ENCODE data around the gene NBL1.
A peak's percentile ranks its signal among the peaks of the same experiment; 100 is the strongest.

The NBL1 gene

DNA sequence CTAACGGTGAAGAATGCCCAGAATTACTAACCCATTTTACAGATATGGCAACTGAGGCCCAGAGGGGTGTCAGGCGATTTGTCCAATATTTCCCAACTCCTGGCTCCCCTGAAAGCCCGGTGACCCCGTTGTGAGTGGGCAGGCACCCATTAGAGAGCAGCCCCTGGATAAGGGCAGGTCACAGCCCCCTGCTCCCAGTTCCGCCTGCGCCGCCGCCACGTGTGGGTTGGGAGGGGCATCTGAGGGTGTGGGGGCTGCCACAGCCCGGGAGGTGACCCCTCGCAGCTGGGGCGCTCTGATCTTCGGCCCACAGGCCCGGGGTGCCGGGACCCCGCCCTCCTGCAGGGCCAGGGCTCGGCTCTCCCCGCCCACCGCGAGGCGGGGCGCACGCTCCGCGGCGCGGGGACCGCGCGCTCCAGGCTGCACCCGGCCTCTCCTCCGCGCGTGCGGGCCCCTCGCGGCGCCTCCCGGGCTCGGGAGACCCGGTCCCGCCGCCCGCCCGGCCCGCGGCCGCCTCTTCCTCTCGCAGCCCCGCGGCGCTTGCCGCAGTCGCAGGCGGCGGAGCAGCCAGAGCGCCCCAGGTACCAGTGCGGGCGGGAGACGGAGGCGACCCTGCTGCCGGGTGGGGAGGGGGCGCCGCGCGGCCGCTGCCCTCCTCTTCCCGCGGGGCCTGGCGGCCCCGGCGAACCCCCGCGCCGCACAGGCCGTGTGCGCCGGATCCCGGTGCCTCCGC lies 20.5 kb downstream of the NBL1 start, which contains the start of gene HTR6:
Gene HTR6 (plus strand): TSS at position 423 of the 733 bp plus-strand sequence. CDS start 879 bp downstream, outside the sequence.
- H3K27ac ChIP-seq, result no peak within 1 kb of the TSS
- DNase-seq (ENCODE audit: low read depth, low spot score), result no peak

DNA sequence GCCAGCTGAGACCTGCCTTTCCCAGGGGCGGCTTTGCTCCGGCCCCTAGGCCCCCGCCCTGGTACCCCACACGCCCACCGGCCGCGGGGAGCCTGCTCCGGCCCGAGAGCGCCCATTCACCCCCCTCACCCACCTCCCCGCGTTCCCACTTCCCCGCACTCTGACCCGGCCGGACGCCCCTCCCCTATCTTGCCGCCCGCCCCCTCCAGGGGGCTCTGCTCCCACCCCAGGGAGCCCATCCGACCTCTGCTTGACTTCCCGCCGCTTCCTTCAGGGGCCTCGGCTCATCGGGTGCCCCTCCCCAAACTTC lies 21.0 kb downstream of the NBL1 start:
- no peak for DNase-seq (ENCODE audit: low read depth, low spot score)
- no peak overlapping the region for H3K27ac ChIP-seq

DNA sequence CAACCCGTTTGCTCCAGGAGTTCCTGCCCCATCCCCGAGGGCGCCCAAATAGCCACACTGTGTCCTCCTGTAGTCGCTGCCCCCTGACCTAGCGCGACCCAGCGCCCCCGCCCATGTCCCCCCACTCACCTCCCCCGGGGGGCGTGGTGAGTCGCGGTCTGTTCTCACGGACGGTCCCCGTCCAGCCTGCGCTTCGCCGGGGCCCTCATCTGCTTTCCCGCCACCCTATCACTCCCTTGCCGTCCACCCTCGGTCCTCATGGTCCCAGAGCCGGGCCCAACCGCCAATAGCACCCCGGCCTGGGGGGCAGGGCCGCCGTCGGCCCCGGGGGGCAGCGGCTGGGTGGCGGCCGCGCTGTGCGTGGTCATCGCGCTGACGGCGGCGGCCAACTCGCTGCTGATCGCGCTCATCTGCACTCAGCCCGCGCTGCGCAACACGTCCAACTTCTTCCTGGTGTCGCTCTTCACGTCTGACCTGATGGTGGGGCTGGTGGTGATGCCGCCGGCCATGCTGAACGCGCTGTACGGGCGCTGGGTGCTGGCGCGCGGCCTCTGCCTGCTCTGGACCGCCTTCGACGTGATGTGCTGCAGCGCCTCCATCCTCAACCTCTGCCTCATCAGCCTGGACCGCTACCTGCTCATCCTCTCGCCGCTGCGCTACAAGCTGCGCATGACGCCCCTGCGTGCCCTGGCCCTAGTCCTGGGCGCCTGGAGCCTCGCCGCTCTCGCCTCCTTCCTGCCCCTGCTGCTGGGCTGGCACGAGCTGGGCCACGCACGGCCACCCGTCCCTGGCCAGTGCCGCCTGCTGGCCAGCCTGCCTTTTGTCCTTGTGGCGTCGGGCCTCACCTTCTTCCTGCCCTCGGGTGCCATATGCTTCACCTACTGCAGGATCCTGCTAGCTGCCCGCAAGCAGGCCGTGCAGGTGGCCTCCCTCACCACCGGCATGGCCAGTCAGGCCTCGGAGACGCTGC lies 21.7 kb downstream of the NBL1 start:
- DNase-seq (ENCODE audit: low read depth, low spot score), result no peak
- no peak overlapping the region for H3K27ac ChIP-seq

DNA sequence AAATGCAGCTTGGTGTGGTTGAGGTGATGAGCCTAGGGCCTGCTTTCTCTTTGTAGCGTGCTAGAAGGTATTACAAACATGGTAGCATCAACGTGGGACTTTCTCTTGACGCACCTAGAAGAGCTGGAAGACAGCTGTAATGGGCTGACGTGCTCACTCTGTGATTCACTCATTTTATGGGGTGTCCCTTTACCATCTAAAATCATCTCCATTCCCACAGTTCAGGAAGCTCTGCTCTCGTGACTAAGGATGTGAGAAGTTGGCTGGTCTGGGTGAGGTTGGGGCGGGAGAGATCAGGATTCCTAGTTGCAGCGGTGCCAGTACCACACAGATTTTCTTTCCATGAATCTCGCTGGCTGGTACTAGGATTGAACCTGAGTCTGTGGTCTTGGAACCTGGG lies 24.8 kb downstream of the NBL1 start:
- no peak overlapping the region for H3K27ac ChIP-seq
- no peak for DNase-seq (ENCODE audit: low read depth, low spot score)

DNA sequence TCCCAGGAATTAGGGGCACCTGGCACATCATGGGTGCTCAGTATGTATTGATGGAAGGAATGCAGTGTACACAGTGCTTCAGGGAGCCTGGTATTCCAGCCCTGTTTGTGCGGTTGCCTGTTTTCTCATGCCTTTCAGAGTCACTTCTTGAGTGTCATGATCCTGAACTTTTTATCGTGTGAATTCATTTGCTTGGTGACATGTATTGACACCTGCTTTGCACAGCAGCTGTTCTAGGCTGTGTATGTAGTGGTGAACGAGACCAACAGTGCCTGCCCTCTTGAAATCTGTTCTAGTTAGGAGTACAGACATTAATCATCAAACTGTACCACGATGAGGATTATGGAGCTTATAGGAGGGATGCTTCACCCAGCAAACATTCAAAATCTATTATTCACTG lies 26.7 kb downstream of the NBL1 start:
- H3K27ac ChIP-seq, result no peak overlapping the region
- no peak for DNase-seq (ENCODE audit: low read depth, low spot score)

DNA sequence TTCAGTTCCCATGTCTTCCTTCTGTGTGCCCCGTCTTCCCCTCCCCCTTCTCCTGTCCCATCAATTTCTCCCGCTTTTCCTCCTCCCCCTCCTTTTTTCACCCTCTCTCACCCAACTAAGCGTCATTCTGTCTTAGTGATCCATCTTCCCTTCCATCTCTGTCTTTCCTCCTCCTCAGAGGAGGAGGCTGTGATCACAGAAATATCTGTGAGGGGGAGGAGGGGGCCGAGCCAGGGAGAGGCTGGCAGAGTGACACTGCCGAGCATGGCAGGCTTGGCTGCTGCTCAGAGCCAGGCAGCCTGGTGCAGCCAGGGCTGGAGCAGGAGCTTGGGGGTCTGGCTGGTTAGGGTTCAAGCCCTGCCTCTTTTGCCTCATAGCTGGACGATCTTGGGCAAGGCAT lies 28.1 kb downstream of the NBL1 start:
- no peak overlapping the region for H3K27ac ChIP-seq
- no peak for DNase-seq (ENCODE audit: low read depth, low spot score)

DNA sequence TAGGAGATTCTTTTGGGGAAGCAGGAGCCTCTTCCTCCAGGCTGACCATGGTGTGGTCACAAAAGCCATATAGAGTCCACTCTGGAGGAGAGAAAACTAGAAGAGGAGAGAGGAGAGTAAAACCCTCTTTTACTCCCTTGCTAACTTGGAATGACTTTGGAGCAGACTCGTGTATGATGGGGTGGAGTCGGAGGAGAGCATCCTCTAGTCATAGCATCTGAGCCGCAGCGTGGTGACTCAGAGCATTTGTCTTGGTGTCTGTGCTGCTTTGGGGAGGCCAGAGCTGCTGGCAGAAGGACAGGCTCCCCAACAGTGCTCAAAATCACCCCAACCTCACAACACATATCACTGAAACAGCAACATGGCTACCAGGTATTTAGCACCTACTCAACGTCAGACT lies 31.7 kb downstream of the NBL1 start:
- H3K27ac ChIP-seq, result no peak overlapping the region
- no peak for DNase-seq (ENCODE audit: low read depth, low spot score)

DNA sequence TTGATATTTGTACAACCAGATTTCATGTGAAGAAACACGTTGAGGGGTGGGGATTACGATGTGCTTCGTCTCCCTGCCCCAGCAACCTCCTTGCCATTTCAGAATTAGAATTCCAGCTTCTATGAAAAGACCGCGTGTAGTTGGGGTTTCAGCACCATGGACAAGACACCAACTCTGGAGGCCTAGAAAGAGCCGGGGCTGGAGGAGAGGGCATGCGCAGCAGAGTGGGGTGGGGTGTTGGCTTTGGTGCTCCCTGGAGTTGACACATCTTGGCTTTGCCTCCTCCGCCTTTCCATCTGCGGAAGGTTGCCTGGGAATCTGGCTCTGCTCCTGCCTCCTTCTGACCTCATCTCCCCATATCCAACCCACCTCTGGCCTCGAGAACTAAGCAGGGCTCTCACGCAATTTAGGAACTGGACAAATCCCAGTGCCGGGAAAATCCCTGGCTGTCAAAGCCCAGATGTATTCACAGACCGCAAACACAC lies 32.4 kb downstream of the NBL1 start:
- DNase-seq (ENCODE audit: low read depth, low spot score), result no peak
- H3K27ac ChIP-seq, result no peak overlapping the region

DNA sequence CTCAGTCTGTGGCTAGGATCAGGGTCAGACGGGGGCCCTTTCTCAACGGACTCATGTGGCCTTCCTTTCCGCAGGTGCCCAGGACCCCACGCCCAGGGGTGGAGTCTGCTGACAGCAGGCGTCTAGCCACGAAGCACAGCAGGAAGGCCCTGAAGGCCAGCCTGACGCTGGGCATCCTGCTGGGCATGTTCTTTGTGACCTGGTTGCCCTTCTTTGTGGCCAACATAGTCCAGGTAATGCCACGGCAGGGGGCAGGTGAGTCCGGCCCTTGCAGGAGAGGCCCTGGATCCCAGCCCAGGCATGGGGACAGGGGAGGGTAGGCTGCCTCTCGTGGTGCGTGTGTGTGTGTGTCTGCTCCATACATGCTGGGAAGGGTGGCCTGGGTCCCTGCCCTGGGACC lies 34.4 kb downstream of the NBL1 start:
- DNase-seq (ENCODE audit: low read depth, low spot score), result no peak
- no peak overlapping the region for H3K27ac ChIP-seq

DNA sequence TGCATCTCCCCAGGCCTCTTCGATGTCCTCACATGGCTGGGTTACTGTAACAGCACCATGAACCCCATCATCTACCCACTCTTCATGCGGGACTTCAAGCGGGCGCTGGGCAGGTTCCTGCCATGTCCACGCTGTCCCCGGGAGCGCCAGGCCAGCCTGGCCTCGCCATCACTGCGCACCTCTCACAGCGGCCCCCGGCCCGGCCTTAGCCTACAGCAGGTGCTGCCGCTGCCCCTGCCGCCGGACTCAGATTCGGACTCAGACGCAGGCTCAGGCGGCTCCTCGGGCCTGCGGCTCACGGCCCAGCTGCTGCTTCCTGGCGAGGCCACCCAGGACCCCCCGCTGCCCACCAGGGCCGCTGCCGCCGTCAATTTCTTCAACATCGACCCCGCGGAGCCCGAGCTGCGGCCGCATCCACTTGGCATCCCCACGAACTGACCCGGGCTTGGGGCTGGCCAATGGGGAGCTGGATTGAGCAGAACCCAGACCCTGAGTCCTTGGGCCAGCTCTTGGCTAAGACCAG lies 34.9 kb downstream of the NBL1 start:
- H3K27ac ChIP-seq, result no peak overlapping the region
- DNase-seq (ENCODE audit: low read depth, low spot score), result no peak

DNA sequence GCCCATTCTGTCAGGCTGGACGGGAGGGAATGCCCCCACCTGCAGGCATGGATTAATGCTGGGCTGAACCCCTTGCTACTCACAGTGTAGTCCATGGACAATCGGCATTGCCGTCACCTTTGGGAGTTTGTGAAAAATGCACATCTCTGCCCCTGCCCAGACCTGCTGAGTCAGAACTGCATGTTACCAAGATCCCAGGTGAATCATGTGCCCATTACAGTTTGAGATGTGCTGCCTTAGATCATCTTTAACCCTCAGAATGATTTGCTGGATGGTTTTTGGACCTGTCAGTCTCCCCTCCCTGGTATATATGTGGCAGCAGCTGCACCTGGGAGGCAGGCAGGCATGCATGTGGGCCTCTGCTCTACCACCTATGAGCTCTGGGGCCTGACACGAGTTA lies 35.6 kb downstream of the NBL1 start:
- H3K27ac ChIP-seq, result no peak overlapping the region
- no peak for DNase-seq (ENCODE audit: low read depth, low spot score)

DNA sequence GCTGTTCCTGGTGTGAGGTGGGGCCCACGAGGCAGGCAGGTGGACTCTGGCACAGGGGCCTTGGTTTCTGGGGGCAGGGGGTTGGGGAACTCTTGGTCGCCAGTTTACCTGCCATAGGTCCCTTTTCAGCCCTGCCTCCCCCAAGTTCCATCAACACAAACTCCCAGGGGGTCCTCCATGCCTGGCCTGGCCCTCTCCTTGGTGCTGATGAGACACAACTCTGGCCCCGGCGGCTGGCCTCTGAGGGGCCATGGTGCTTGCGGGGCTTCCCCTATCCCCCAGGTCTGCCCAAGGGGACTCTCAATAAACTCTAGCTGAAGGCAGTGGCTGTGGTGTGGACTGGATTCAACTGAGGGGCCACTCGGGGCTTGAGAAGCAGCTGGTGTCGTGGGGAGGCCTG lies 36.5 kb downstream of the NBL1 start:
- H3K27ac ChIP-seq, result no peak overlapping the region
- no peak for DNase-seq (ENCODE audit: low read depth, low spot score)

DNA sequence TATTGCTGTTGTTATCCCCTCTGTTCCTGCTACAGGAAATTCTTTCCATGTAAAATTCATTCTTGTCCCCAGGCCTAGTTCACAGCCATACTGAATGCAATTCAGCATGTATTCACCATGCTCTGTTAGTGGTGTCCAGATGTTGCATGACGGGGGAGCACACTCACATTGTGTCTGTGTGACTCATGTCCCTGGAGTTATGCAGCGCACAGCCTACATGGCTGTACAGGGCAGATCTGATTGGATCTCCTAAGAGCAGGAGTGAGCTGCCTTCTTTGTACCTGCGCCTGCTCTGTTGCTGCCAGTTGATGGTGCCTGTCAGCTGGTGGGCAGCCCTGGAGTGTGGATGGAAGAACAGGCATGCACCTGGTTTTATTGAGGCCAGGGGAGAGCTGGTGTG lies 38.1 kb downstream of the NBL1 start:
- peak; percentile 49 for DNase-seq (ENCODE audit: low read depth, low spot score)
- no peak overlapping the region for H3K27ac ChIP-seq

DNA sequence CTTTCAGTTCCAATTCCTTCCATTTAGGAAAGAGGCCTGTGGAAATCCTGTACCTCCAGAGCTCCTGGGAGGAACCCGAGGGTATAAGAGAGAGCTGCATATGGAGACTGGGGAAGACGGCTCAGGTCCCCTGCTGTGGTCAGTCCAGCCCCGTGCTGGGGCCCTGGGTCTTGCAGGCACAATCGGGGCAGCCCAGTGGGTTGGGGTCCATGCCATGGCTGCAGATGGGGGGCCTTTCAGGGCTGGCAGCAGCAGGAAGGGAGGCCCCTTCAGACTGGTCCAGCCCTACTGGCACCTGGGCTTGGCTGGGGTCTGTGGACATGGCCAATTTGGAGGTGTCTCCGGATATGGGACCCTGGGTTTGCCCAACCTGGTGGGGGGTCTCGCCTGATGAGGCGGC lies 38.8 kb downstream of the NBL1 start:
- no peak overlapping the region for H3K27ac ChIP-seq
- no peak for DNase-seq (ENCODE audit: low read depth, low spot score)

DNA sequence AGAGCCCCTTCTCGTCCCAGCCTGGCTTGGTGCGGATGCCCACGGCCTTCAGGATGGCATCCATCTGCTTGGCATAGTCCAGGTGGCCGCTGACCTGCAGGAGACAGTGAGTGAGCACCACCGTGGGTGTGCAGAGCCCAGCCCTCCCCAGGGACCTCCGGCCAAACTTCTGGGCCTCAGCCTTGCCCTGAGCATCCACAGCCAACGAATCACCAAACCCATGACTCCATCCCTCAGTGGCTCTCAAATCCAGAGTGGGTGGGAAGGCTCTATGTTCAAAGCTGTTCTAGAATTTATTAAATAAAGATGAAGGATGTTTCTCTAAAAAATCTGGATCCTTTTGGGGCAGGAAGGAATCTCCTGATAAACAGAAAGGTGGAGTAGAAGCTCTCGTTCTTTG lies 39.2 kb downstream of the NBL1 start:
- no peak for DNase-seq (ENCODE audit: low read depth, low spot score)
- H3K27ac ChIP-seq, result no peak overlapping the region

DNA sequence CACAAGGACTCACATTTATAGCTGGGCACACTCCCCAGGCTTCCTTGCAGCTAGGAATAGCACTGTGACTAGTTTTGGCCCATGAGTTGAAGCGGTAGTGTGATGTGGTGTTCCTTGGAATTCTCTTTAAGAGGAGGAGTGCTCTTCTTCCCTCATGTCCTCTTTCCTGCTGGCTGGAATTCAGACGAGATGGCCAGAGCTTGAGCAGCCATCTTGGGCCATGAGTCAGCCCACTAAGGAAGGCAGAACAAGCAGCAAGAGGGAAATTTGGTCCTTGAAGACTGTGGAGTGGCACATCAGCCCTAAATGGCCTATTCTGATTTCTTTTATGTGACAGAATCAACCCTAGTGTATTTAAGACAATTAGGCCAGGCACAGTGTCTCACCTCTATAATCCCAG lies 40.6 kb downstream of the NBL1 start:
- no peak overlapping the region for H3K27ac ChIP-seq
- no peak for DNase-seq (ENCODE audit: low read depth, low spot score)

DNA sequence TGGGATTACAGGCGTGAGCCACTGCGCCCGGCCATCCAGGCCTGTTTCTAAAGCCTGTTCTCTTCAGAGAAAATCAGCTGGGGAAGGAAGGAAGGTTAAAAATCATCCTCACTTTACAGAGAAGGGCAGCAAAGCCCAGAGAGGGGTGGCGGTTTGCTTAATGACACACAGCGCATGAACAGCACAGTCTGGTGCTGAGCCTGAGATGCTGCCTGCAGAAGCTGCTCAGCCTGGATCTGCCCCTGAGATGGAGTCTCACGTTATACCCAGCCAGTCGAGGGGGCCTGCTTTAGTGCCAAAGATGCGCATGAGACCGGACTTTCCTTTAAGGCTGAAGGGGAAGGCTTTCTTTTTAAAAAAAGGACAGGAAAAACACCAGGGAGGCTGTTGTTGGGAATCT lies 41.9 kb downstream of the NBL1 start:
- H3K27ac ChIP-seq, result no peak overlapping the region
- DNase-seq (ENCODE audit: low read depth, low spot score), result no peak

DNA sequence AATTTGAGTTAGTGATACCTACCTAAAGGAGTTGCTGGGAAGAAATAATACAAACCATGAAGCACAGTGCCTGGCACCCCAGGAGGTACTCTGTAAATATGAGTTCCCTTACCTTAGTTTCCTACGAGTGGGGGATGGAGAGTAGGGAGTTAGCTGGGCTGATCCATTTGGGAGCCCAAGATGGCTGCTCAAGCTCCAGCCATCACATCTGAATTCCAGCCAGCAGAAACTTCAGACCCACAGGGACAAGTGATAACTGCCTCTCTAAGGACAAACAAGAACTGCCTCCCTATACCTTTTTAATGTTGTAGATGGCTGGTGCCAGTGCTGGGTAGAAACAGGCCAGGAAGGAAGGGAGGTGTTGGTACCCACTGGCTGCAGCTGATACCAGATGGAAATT lies 43.3 kb downstream of the NBL1 start:
- DNase-seq (ENCODE audit: low read depth, low spot score), result no peak
- no peak overlapping the region for H3K27ac ChIP-seq

DNA sequence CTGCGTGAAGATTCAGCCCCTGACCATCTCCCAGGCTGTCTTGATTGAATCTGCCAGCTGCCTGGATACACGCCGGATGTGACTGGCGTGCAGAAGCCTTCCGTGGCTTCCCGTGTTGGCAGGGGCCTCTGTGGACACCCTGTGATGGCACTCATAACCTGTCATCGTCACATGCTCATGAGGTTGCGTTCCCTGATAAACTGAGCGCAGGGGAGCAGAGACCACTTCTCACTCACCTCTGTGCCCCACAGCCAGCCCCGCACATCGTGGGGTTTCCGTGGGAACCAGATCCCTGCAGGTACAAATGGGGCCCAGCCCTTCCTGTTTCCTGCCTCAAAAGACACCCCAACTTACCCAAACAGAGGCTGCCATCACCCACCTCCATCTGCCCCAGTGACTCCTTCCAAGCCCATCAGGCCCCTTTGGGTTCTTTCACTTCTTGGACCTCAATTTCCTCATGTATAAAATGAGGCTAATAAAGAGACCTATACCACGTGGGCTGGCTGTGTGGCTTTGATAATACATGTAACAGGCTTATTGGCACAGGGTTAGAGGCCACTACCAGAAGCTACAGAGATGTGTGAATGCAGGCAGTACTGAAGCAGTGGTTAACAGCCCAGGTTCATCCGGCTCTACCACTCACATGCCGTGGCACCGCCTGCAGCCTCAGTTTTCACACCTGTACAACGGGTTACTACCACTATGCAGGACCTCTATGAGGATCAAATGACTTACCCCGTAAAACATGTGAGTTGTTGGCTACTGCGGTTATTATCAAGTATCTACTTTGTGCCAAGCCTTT lies 44.1 kb downstream of the NBL1 start:
- H3K27ac ChIP-seq, result no peak overlapping the region
- no peak for DNase-seq (ENCODE audit: low read depth, low spot score)

DNA sequence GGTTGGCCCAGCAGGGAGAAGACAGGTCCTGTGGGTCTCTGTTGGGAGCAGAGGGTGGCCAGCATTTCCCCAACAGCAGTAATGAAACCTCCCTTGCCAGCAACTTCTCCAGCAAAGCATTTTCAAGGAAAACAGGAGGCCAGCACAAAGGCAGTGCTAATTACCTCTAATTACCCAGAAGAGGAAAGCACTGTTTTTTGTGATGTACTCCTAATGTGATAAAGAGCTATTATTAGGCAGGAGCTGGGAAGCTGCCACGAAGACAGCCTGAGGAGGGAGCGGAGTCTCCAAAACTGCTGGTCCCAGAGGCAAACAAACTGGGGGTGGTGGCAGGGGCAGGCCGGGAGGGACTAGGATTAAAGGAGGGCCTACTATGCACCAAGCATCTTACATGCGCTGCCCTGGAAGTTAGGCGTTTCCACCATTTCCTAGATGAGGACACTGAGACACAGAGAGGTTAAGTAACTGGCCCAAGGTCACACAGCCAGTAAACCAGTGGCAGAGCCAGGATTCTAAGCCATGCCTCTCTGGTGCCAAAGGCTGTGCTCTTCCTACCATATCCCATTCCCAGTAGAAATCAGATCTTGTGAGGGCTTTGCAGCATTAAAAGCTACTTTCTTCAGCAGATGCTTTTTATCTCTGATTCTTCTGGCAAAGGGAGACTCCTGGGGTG lies 45.1 kb downstream of the NBL1 start:
- DNase-seq (ENCODE audit: low read depth, low spot score), result no peak
- no peak overlapping the region for H3K27ac ChIP-seq
